Liver (tissue), 3 donors: ENCODE measurements around the gene KDM4C.

Source experiments
- ATF3 ChIP-seq: IDR thresholded peaks from 2 replicates; pipeline ENCODE4 v1.6.1; 2016; ENCODE audit warnings: antibody characterized with exemption
- CTCF ChIP-seq: fragments of 150-350 bp; IDR thresholded peaks from 2 replicates; pipeline ENCODE4 v1.5.1; 2017; ENCODE audit warnings: improper control_type of control experiment, low read depth, low read length; ENCODE audit not compliant: missing input control
- NR2F2 ChIP-seq: IDR thresholded peaks from 2 replicates; pipeline ENCODE4 v1.6.1; 2016; ENCODE audit warnings: antibody characterized with exemption
- SP1 ChIP-seq: IDR thresholded peaks from 2 replicates; pipeline ENCODE4 v1.6.1; 2018; ENCODE audit warnings: antibody characterized with exemption, mild to moderate bottlenecking
- TAF1 ChIP-seq: conservative IDR thresholded peaks from 2 replicates; pipeline ENCODE4 v1.6.1; 2016; ENCODE audit warnings: antibody characterized with exemption, mild to moderate bottlenecking
- donor health status: healthy.
- donor health status: healthy.

- TF ChIP-seq CTCF (no peak), ATF3 (no peak), TAF1 (no peak), NR2F2 (no peak), SP1 (no peak)
Observed at GRCh38 chr9:6889868-6890267, 132.1 kb downstream of the KDM4C start.
